Skeletal muscle tissue (tissue), 4 donors: Measurements from ENCODE around the gene DLGAP1. TPM values are rescaled to one million over a fixed set of nuclear protein-coding genes. Genes with fewer than 3 reads are reported as not detected.

Experiments
- H3K27ac ChIP-seq: one replicate; pipeline ENCODE4 v1.7.0; 2013; ENCODE audit warnings: mild to moderate bottlenecking, low read depth, low read length, inconsistent platforms
- H3K27me3 ChIP-seq, 3 donors: one replicate each; pipeline ENCODE4 v1.7.0; 2013; ENCODE audit warnings: low read length in 3 of 3; ENCODE audit not compliant: control insufficient read depth in 3 of 3, insufficient read depth in 3 of 3
- H3K36me3 ChIP-seq, 3 donors: one replicate each; pipeline ENCODE4 v1.7.0; 2013; ENCODE audit warnings: low read length in 3 of 3; ENCODE audit not compliant: control insufficient read depth in 3 of 3, insufficient read depth in 3 of 3
- H3K4me1 ChIP-seq, 3 donors: one replicate each; pipeline ENCODE4 v1.7.0; 2013; ENCODE audit warnings: low read length in 3 of 3, mild to moderate bottlenecking in 3 of 3; ENCODE audit not compliant: control insufficient read depth in 3 of 3, insufficient read depth in 3 of 3
- H3K4me3 ChIP-seq, 3 donors: one replicate each; pipeline ENCODE4 v1.7.0; 2013; ENCODE audit warnings: low read length in 3 of 3
- H3K9ac ChIP-seq, 3 donors: one replicate each; pipeline ENCODE4 v1.7.0; 2013; ENCODE audit warnings: low read length in 3 of 3, mild to moderate bottlenecking in 3 of 3, moderate library complexity in 2 of 3, low read depth in 1 of 3
- H3K9me3 ChIP-seq, 3 donors: one replicate each; pipeline ENCODE4 v1.7.0; 2013; ENCODE audit warnings: low read length in 3 of 3; ENCODE audit not compliant: control insufficient read depth in 3 of 3
- total RNA-seq: library from RNA; depleted of rRNA; stranded (reverse); fragments of >200 nt; gene quantifications from one replicate; pipeline ENCODE4 v1.2.3, GENCODE V29; 2014
- donor health status: Osteomylitis.

Gene DLGAP1
- total RNA-seq, 1 donor from 2014 or later, result 0.52 TPM

DNA sequence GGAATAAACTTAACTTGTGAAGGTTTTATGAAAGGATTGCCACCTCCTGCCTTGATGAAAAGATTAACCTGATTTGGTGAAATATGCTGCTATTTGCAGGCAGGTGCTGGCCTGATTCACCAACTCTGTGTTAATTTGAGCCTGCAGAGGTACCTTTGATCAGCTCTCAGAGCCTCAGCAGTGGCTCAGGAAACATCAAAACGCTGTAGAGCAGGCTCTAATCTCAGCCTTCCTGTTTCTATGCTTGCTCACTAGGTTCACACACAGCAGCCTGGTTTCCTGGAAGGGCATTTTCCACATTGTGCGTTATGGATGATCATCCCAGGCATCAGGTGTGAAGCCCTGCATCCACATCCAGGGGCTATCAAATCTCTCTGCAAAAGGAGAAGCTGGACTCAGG is 988.2 kb downstream of the DLGAP1 start:
- peaks cover 0 to 5% (median 0%) of the 10 kb centered on the region in 3 donors for H3K4me1 ChIP-seq
- no peaks in the 10 kb centered on the region for H3K9me3 ChIP-seq
- H3K27ac ChIP-seq, result no peak overlapping the region
- no peaks in the 10 kb centered on the region for H3K27me3 ChIP-seq
- H3K36me3 ChIP-seq, result no peaks in the 10 kb centered on the region
- H3K9ac ChIP-seq, result no peak overlapping the region
- H3K4me3 ChIP-seq, result no peak overlapping the region

GRCh38 chr18:3466045-3466444 is 989.1 kb downstream of the DLGAP1 start:
- no peak overlapping the region for H3K27ac ChIP-seq
- H3K27me3 ChIP-seq, result no peaks in the 10 kb centered on the region
- H3K36me3 ChIP-seq, result no peaks in the 10 kb centered on the region
- no peak overlapping the region for H3K4me3 ChIP-seq
- peaks cover 0 to 5% (median 0%) of the 10 kb centered on the region in 3 donors for H3K4me1 ChIP-seq
- no peak overlapping the region for H3K9ac ChIP-seq
- no peaks in the 10 kb centered on the region for H3K9me3 ChIP-seq

DNA sequence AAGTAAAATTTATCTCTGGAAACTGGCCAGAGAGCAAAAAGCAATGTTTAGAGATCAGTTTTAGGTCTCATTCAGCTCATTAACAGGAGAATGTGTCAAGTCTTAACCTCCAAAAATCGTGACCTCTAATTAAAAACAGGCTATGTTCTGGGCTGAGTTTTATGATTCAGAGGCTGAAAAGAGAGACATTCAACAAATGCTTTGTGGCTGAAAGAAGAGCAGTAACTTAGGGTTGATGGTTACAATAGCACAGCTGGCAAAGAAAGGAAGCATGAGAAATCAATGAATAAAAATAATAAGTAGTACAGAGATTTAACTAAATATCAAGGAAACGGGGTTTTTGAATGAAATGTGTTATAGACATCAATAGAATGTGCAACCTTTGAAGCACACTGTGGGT is 992.1 kb downstream of the DLGAP1 start:
- H3K9me3 ChIP-seq, result no peaks in the 10 kb centered on the region

DNA sequence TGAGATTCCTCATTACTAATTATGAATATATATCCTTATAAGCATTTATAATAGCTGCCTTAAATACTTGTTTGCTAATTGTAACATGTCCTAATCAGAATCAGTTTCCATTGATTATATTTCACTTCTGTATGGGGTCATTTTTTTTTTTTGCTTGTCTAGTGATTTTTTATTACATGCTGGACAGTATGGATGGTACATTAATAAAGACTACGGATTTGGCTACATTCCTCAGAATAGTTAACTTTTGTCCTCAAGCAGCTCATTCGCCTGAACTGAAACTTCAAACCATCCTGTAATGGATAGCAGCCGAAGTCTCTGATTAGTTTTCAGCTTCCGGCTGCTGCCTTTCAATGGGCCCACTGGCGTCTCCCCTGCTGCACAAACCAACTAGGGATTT is 993.4 kb downstream of the DLGAP1 start:
- Histone ChIP-seq H3K9me3 (no peaks in the 10 kb centered on the region), H3K27ac (no peak overlapping the region), H3K4me3 (no peak overlapping the region), H3K4me1 (no peaks in the 10 kb centered on the region), H3K27me3 (no peaks in the 10 kb centered on the region), H3K36me3 (peaks cover 5 to 12% (median 8%) of the 10 kb centered on the region in 3 donors), H3K9ac (no peak overlapping the region)

More for the DNA sequence above, 992.1 kb downstream of the DLGAP1 start:
- H3K9ac ChIP-seq, result no peak overlapping the region
- H3K36me3 ChIP-seq, result peaks cover 0 to 3% (median 2%) of the 10 kb centered on the region in 3 donors
- no peak overlapping the region for H3K27ac ChIP-seq
- H3K4me1 ChIP-seq, result peaks cover 0 to 5% (median 0%) of the 10 kb centered on the region in 3 donors
- H3K4me3 ChIP-seq, result no peak overlapping the region
- no peaks in the 10 kb centered on the region for H3K27me3 ChIP-seq

- no peak overlapping the region for H3K4me3 ChIP-seq
- no peaks in the 10 kb centered on the region for H3K9me3 ChIP-seq
- H3K27me3 ChIP-seq, result no peaks in the 10 kb centered on the region
- peaks cover 5 to 20% (median 11%) of the 10 kb centered on the region in 3 donors for H3K36me3 ChIP-seq
- no peak overlapping the region for H3K27ac ChIP-seq
- no peak overlapping the region for H3K9ac ChIP-seq
- H3K4me1 ChIP-seq, result peaks cover 0 to 6% (median 4%) of the 10 kb centered on the region in 3 donors
Observed at GRCh38 chr18:3460823-3461398, 994.2 kb downstream of the DLGAP1 start.

GRCh38 chr18:3458952-3459853 is 995.9 kb downstream of the DLGAP1 start:
- Histone ChIP-seq H3K36me3 (peaks cover 5 to 20% (median 11%) of the 10 kb centered on the region in 3 donors), H3K27me3 (no peaks in the 10 kb centered on the region), H3K4me3 (no peak overlapping the region), H3K9me3 (no peaks in the 10 kb centered on the region), H3K27ac (no peak overlapping the region), H3K9ac (no peak overlapping the region), H3K4me1 (peaks cover 0 to 15% (median 12%) of the 10 kb centered on the region in 3 donors)

- H3K4me1 ChIP-seq, result peaks cover 0 to 17% (median 12%) of the 10 kb centered on the region in 3 donors
- no peaks in the 10 kb centered on the region for H3K9me3 ChIP-seq
- no peak overlapping the region for H3K4me3 ChIP-seq
- no peaks in the 10 kb centered on the region for H3K27me3 ChIP-seq
- peaks cover 5 to 20% (median 11%) of the 10 kb centered on the region in 3 donors for H3K36me3 ChIP-seq
- no peak overlapping the region for H3K27ac ChIP-seq
- H3K9ac ChIP-seq, result no peak overlapping the region
Observed at GRCh38 chr18:3458378-3458777, 996.7 kb downstream of the DLGAP1 start.

- Histone ChIP-seq H3K27me3 (no peaks in the 10 kb centered on the region), H3K27ac (no peak overlapping the region), H3K36me3 (peaks cover 5 to 20% (median 11%) of the 10 kb centered on the region in 3 donors), H3K4me3 (no peak overlapping the region), H3K4me1 (peaks cover 6 to 28% (median 22%) of the 10 kb centered on the region in 3 donors), H3K9me3 (no peaks in the 10 kb centered on the region), H3K9ac (no peak overlapping the region)
Observed at GRCh38 chr18:3457261-3457724, 997.8 kb downstream of the DLGAP1 start.

GRCh38 chr18:3456686-3457069 is 998.4 kb downstream of the DLGAP1 start:
- Histone ChIP-seq H3K9ac (no peak overlapping the region), H3K9me3 (no peaks in the 10 kb centered on the region), H3K27me3 (no peaks in the 10 kb centered on the region), H3K36me3 (peaks cover 5 to 20% (median 11%) of the 10 kb centered on the region in 3 donors), H3K27ac (no peak overlapping the region), H3K4me3 (no peak overlapping the region), H3K4me1 (peaks cover 6 to 29% (median 23%) of the 10 kb centered on the region in 3 donors)
